ENCODE measurements around the gene MST1.

DNA sequence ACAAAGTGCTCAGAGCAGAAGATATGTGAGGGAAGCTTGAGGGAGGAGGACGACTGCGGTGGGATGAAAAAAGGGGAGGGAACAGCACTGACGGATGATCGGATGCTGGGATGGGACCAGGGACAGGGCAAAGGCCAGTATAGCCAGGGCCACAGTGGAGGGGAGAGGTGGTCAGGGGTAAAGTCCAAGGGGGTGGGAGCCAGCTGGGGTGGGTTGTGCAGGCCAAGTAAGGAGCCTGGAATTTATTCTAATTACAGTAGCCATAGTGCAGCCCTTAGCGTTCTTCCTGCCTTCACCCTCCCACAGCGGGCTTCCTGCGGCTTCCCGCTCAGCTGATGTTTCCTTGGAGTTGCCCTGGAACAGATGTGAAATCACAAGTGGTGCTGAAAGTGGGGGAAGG, 22.7 kb downstream of the MST1 start:
- TF ChIP-seq CTCF (conservative IDR thresholded peaks at IDR 0.05; ENCODE audit: low read depth, low read length) (no peak), MAFK (IDR thresholded peaks at IDR 0.05; ENCODE audit: low read depth, low read length) (no peak), MXI1 (IDR thresholded peaks at IDR 0.05; ENCODE audit: borderline replicate concordance, low read depth, low read length) (no peak), POLR2A (IDR thresholded peaks at IDR 0.05; ENCODE audit: low read depth, low read length) (no peak), BHLHE40 (IDR thresholded peaks at IDR 0.05; ENCODE audit: low read depth, low read length) (no peak), RAD21 (IDR thresholded peaks at IDR 0.05; ENCODE audit: low read length) (no peak), USF2 (IDR thresholded peaks at IDR 0.05; ENCODE audit: low read depth, low read length) (no peak), FOS (IDR thresholded peaks at IDR 0.05; ENCODE audit: low read depth, low read length) (no peak), SMC3 (IDR thresholded peaks at IDR 0.05; ENCODE audit: low read depth, low read length) (no peak), RFX5 (IDR thresholded peaks at IDR 0.05; ENCODE audit: low read depth, low read length) (no peak)
- TF ChIP-seq, protein P1, sequence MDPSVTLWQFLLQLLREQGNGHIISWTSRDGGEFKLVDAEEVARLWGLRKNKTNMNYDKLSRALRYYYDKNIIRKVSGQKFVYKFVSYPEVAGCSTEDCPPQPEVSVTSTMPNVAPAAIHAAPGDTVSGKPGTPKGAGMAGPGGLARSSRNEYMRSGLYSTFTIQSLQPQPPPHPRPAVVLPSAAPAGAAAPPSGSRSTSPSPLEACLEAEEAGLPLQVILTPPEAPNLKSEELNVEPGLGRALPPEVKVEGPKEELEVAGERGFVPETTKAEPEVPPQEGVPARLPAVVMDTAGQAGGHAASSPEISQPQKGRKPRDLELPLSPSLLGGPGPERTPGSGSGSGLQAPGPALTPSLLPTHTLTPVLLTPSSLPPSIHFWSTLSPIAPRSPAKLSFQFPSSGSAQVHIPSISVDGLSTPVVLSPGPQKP (IDR thresholded peaks at IDR 0.05; ENCODE audit: borderline replicate concordance, low read depth, low read length), result no peak
